Activated T-cell treated with anti-CD3 and anti-CD28 coated beads, Interleukin-2, amount 50 U/mL, for 24 hours (primary cell): Measurements from ENCODE around the gene BLACAT1.

Experiments used
- DNase-seq: peaks from one replicate; pipeline ENCODE4 v3.0.0-alpha.2; 2020
- H3K27ac Mint-ChIP-seq: 2 replicates; pipeline ENCODE4 v1.8.0; 2020; ENCODE audit warnings: mild to moderate bottlenecking, mixed read lengths
- H3K27me3 Mint-ChIP-seq: 2 replicates; pipeline ENCODE4 v1.8.0; 2020; ENCODE audit warnings: mixed read lengths
- H3K36me3 Mint-ChIP-seq: 2 replicates; pipeline ENCODE4 v1.8.0; 2020; ENCODE audit warnings: low read depth, mixed read lengths
- H3K4me1 Mint-ChIP-seq: 2 replicates; pipeline ENCODE4 v1.8.0; 2020; ENCODE audit warnings: low read depth, mixed read lengths
- H3K4me3 Mint-ChIP-seq: 2 replicates; pipeline ENCODE4 v1.8.0; 2020; ENCODE audit warnings: mild to moderate bottlenecking, moderate library complexity, mixed read lengths
- H3K9me3 Mint-ChIP-seq: 2 replicates; pipeline ENCODE4 v1.8.0; 2020; ENCODE audit warnings: mixed read lengths

The BLACAT1 gene

DNA sequence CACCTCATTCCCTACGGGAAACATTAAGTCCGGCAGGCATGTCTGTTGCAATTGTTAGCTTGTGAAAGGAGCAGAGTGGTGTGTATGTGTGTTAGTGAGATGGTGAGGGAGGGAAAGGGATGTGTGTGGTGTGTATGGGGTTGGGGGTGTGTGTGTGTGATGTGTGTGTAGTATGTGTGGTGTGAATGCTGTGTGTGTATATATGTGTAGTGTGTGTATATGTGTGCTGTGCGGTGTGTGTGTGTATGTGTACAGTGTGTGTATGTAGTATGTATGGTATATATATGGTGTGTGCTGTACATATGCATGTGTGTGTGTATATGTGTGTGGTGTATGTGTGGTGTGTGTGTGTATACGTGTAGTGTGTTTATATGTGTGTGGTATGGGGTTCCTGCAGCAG, 20.8 kb upstream of the BLACAT1 start:
- Mint-ChIP-seq H3K27me3 (peaks cover 45% of the 10 kb centered on the region), H3K4me3 (no peak overlapping the region), H3K4me1 (peaks cover 27% of the 10 kb centered on the region), H3K27ac (no peak overlapping the region), H3K9me3 (peaks cover 17% of the 10 kb centered on the region), H3K36me3 (no peaks in the 10 kb centered on the region)
- no peak for DNase-seq

DNA sequence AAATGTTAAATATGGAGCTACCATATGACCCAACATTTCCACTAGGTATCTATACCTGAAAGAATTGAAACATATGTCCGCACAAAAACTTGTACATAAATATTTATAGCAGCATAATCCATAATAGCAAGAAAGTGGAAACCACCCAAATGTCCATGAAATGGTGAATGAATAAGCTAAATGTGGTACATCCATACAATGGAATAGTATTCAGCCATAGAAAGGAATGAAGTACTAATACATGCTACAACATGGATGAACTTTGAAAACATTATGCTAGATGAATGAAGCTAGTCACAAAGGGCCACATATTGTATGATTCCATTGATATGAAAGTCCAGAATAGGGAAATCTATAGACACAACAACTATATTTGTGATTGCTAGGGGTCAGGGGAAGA, 20.0 kb upstream of the BLACAT1 start:
- H3K27ac Mint-ChIP-seq = no peak overlapping the region
- H3K27me3 Mint-ChIP-seq = peaks cover 44% of the 10 kb centered on the region
- H3K36me3 Mint-ChIP-seq = no peaks in the 10 kb centered on the region
- peaks cover 17% of the 10 kb centered on the region for H3K9me3 Mint-ChIP-seq
- H3K4me1 Mint-ChIP-seq = peaks cover 20% of the 10 kb centered on the region
- no peak overlapping the region for H3K4me3 Mint-ChIP-seq
- DNase-seq = no peak

- Mint-ChIP-seq H3K36me3 (no peaks in the 10 kb centered on the region), H3K4me1 (peaks cover 7% of the 10 kb centered on the region), H3K27me3 (peaks cover 40% of the 10 kb centered on the region), H3K27ac (no peak overlapping the region), H3K9me3 (peaks cover 17% of the 10 kb centered on the region), H3K4me3 (no peak overlapping the region)
- DNase-seq = no peak
These were observed 18.7 kb upstream of the BLACAT1 start for GRCh38 chr1:205474571-205474970.

- H3K27me3 Mint-ChIP-seq = peaks cover 39% of the 10 kb centered on the region
- H3K27ac Mint-ChIP-seq = no peak overlapping the region
- DNase-seq = no peak
- peaks cover 5% of the 10 kb centered on the region for H3K4me1 Mint-ChIP-seq
- peaks cover 17% of the 10 kb centered on the region for H3K9me3 Mint-ChIP-seq
- H3K4me3 Mint-ChIP-seq = no peak overlapping the region
- no peaks in the 10 kb centered on the region for H3K36me3 Mint-ChIP-seq
These were observed 18.1 kb upstream of the BLACAT1 start for GRCh38 chr1:205473966-205474365.

DNA sequence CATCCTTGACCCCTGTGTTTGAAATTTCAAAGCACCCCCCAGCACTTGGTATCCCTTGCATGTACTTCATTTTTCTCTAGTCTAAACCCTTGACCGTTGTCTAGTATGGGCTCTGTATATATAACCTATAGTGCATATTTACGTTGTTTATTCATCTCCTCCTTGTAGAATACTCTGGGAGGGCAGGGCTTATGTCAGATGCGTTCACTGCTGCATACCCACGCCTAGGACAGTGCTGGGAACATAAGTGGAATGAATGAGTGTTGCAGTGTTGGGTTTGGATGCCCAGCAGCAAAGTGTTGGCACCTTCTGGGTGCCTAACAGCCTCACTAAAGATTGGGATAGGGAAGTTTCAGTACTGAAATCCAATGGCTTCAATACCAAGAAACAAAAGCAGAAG, 17.6 kb upstream of the BLACAT1 start:
- H3K9me3 Mint-ChIP-seq = peaks cover 17% of the 10 kb centered on the region
- H3K36me3 Mint-ChIP-seq = no peaks in the 10 kb centered on the region
- no peak overlapping the region for H3K27ac Mint-ChIP-seq
- peaks cover 5% of the 10 kb centered on the region for H3K4me1 Mint-ChIP-seq
- no peak for DNase-seq
- no peak overlapping the region for H3K4me3 Mint-ChIP-seq
- H3K27me3 Mint-ChIP-seq = peaks cover 40% of the 10 kb centered on the region

DNA sequence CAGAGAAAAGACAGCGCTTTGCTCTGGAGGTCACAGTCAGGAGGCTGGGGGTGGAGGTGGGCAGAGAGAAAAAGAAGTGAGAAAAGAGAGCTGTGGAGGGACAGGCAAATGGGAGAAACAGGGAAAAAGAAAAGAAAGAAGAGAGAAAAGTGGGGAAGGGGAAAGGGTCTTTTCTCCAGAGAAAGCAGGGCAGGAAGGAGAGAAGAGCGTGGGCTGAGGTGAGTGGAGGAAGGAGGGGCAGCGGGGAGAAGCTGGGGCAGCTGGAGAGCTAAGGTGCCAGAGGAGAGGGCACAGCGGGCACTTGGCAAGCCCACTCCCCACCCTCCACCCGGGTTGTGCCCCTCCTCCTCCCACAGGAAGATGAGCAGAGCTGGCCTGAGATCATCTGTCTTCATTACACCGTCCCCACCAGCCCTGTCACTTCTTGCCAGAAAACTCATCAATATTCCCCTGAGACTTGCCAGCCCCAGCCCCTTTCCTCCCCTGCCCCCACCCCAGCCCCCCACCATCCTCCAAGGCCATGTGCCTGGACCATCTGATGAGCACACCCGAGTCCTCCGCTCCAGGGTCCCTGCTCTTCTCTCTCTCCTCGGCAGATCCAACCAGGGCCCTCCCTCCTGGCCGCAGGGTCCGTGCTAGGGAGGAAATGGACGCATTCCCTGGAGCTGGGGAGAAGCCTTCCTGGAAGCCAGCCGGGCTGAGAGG, 17.0 kb upstream of the BLACAT1 start:
- Mint-ChIP-seq H3K27me3 (peaks cover 45% of the 10 kb centered on the region), H3K9me3 (peaks cover 17% of the 10 kb centered on the region), H3K4me3 (no peak overlapping the region), H3K27ac (no peak overlapping the region), H3K4me1 (peaks cover 5% of the 10 kb centered on the region), H3K36me3 (no peaks in the 10 kb centered on the region)
- no peak for DNase-seq

DNA sequence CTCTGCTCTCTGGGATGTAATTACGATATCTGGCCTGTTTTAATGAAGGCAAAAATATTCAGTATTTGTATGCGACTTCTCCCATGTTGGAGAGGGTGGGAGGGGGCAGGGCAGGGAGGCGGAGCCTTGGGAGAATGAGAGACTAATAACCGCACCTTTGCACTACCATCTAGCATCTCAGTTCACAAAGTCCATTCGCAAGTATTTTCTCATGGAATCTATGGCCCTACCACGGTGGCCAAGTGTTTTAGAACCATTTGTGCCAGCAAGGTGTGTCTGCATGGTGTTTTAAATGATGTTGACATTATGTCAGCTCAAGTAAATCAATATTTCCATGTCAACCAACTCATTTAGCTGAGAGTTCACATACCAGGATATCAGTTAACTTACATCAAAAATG, 14.3 kb upstream of the BLACAT1 start:
- Mint-ChIP-seq H3K27me3 (peaks cover 55% of the 10 kb centered on the region), H3K27ac (no peak overlapping the region), H3K4me1 (peaks cover 5% of the 10 kb centered on the region), H3K9me3 (peaks cover 7% of the 10 kb centered on the region), H3K36me3 (no peaks in the 10 kb centered on the region), H3K4me3 (no peak overlapping the region)
- DNase-seq = no peak

- no peak for DNase-seq
- H3K4me1 Mint-ChIP-seq = no peaks in the 10 kb centered on the region
- H3K27ac Mint-ChIP-seq = no peak overlapping the region
- peaks cover 26% of the 10 kb centered on the region for H3K27me3 Mint-ChIP-seq
- H3K9me3 Mint-ChIP-seq = no peaks in the 10 kb centered on the region
- H3K36me3 Mint-ChIP-seq = no peaks in the 10 kb centered on the region
- no peak overlapping the region for H3K4me3 Mint-ChIP-seq
These were observed 10.9 kb upstream of the BLACAT1 start for GRCh38 chr1:205466595-205467220.

GRCh38 chr1:205465392-205465791, 9.5 kb upstream of the BLACAT1 start:
- no peaks in the 10 kb centered on the region for H3K4me1 Mint-ChIP-seq

DNA sequence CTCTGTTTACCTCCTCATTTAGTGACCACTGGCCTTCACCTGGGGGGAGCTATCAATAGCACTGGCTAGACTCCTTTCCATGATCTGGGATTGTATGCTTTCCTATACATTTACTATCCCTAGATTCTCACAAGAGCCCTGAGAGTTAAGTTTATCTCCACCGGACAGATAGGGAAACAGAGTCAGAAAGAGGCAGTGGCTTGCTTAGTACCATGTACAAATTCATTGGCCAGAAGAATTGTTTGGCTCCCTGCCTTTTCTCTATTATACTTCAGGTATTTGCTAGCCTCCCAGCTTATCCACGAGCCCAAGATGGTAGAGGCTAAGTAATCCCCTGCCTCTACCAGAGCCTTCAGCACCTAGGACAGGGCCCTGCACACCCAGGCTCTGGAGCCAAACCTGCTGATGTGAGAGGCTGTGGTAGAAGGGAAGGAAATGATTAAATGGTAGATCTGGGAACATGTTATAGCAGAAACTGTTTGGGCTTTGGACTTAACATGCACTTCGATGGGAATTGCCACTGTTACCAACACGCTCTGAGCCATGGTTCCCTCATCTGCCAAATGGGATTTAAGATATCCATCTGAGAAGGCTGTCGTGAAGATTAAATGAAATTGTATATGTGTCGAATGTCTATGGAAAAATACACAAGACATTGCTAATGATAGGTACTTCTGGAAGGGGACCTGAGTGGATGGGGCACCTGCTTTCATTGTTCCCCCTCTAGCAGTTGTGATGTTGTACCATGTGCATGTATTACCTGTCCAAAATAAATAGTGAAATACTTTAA, 3.1 kb upstream of the BLACAT1 start:
- Mint-ChIP-seq H3K9me3 (no peaks in the 10 kb centered on the region), H3K4me3 (no peak overlapping the region), H3K27ac (no peak overlapping the region), H3K27me3 (peaks cover 63% of the 10 kb centered on the region), H3K36me3 (no peaks in the 10 kb centered on the region), H3K4me1 (peaks cover 13% of the 10 kb centered on the region)
- DNase-seq = no peak

More at GRCh38 chr1:205465392-205465791, 9.5 kb upstream of the BLACAT1 start:
- Mint-ChIP-seq H3K27ac (no peak overlapping the region), H3K4me3 (no peak overlapping the region), H3K27me3 (peaks cover 30% of the 10 kb centered on the region), H3K36me3 (no peaks in the 10 kb centered on the region), H3K9me3 (no peaks in the 10 kb centered on the region)
- no peak for DNase-seq

GRCh38 chr1:205456868-205457745, 1.3 kb upstream of the BLACAT1 start:
- peak overlapping the region; percentile 25 for H3K4me3 Mint-ChIP-seq
- peaks cover 13% of the 10 kb centered on the region for H3K4me1 Mint-ChIP-seq
- H3K27ac Mint-ChIP-seq = no peak overlapping the region
- H3K9me3 Mint-ChIP-seq = no peaks in the 10 kb centered on the region
- no peaks in the 10 kb centered on the region for H3K36me3 Mint-ChIP-seq
- peaks cover 81% of the 10 kb centered on the region for H3K27me3 Mint-ChIP-seq
- DNase-seq = peak; percentile 43

- peak; percentile 42 for DNase-seq
- Mint-ChIP-seq H3K36me3 (no peaks in the 10 kb centered on the region), H3K4me3 (peak overlapping the region; percentile 73), H3K27me3 (peaks cover 85% of the 10 kb centered on the region), H3K4me1 (peaks cover 13% of the 10 kb centered on the region), H3K9me3 (no peaks in the 10 kb centered on the region), H3K27ac (no peak overlapping the region)
These were observed 580 bp upstream of the BLACAT1 start for GRCh38 chr1:205456383-205456867.

DNA sequence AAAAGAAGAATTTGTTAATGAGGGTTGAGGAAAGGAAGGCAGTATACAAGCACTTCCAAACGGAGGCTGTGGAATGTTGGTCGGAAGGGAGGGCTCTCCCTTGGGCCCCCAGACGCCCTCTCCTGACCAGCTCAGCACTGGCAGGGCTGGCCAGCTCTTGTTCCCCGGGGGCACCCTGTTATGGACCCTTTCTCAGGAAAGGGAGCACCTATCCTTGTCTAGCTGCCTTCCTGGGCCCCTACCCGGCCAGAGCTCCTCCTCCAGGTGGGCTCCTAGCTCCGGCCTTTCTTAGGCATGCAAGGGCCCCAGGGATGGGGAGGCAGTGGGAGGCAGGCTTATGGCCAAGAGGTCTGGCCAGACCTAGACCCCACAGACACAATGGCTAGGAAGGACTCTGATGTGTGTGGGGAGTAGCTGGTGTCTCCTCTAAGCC, 926 bp downstream of the BLACAT1 start:
- H3K27ac Mint-ChIP-seq = no peak overlapping the region
- DNase-seq = no peak
- no peaks in the 10 kb centered on the region for H3K36me3 Mint-ChIP-seq
- H3K4me1 Mint-ChIP-seq = peaks cover 13% of the 10 kb centered on the region
- H3K4me3 Mint-ChIP-seq = no peak overlapping the region
- no peaks in the 10 kb centered on the region for H3K9me3 Mint-ChIP-seq
- H3K27me3 Mint-ChIP-seq = peaks cover 85% of the 10 kb centered on the region

DNA sequence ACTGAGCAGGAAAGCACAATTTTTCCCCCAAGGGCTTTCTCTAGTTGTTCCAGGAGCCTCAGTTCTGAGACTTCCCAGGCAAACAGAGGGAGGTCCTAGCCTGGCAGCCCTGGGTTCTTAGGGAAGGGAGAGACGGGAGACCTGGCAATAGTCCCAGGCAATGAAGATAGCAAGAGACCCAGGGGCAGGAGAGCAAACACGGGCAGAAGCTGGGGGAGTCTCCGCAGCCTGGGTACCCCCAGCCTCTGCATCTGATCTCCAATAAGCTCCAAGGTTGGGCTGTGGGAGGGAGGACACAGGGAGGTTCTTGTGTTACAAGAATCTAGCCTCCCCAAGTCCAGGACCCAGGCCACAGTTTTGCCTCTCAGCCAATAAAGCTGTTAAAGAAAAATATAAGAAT, 2.4 kb downstream of the BLACAT1 start:
- no peaks in the 10 kb centered on the region for H3K36me3 Mint-ChIP-seq
- peaks cover 18% of the 10 kb centered on the region for H3K4me1 Mint-ChIP-seq
- peaks cover 72% of the 10 kb centered on the region for H3K27me3 Mint-ChIP-seq
- no peaks in the 10 kb centered on the region for H3K9me3 Mint-ChIP-seq
- no peak overlapping the region for H3K27ac Mint-ChIP-seq
- no peak for DNase-seq
- no peak overlapping the region for H3K4me3 Mint-ChIP-seq
